H1 (cell line): Measurements from ENCODE around the gene SLC1A3. TPM values are rescaled to one million over a fixed set of nuclear protein-coding genes. Genes with fewer than 3 reads are reported as not detected.

Experiments used
- CTCF ChIA-PET: fragments of 300-600 bp; sonication (Branson Sonifier 250); formaldehyde crosslinking; loops from one replicate; lab custom pipeline; 2021; ENCODE audit not compliant: partially characterized antibody; lab: Charles Lee
- POLR2A ChIA-PET: fragments of 300-600 bp; sonication (Branson Sonifier 250); formaldehyde crosslinking; loops from one replicate; lab custom pipeline; 2021; ENCODE audit warnings: inconsistent platforms; ENCODE audit not compliant: partially characterized antibody; lab: Charles Lee
- DNase-seq, 2 experiments: peaks; one replicate each; pipeline versions ENCODE4 v3.0.0 to v3.0.0-alpha.2; 2010 to 2022; ENCODE audit warnings: low spot score in 2 of 2, low read depth in 1 of 2, mixed read lengths in 1 of 2
- FAIRE-seq: peaks from 2 replicates; lab custom pipeline; 2011; peaks lifted over from hg19 to GRCh38; lab: Jason Lieb, UNC
- H2AFZ ChIP-seq: 2 replicates; pipeline ENCODE4 v1.8.1; 2012; ENCODE audit warnings: low read length, inconsistent platforms
- H2AK5ac ChIP-seq: 2 replicates; pipeline ENCODE4 v1.6.1; 2013; ENCODE audit warnings: low read depth, low read length
- H2BK120ac ChIP-seq: replicated peaks from 2 replicates; pipeline ENCODE3; 2013; ENCODE audit warnings: low read depth, low read length, inconsistent platforms
- H2BK12ac ChIP-seq: 2 replicates; pipeline ENCODE4 v1.6.1; 2013; ENCODE audit warnings: low read depth, low read length
- H2BK15ac ChIP-seq: 2 replicates; pipeline ENCODE4 v1.6.1; 2013; ENCODE audit warnings: low read length
- H2BK20ac ChIP-seq: 2 replicates; pipeline ENCODE4 v1.6.1; 2013; ENCODE audit warnings: low read length
- H2BK5ac ChIP-seq: 2 replicates; pipeline ENCODE4 v1.6.1; 2013; ENCODE audit warnings: low read depth, low read length
- H3K14ac ChIP-seq: 2 replicates; pipeline ENCODE4 v1.6.1; 2013; ENCODE audit warnings: inconsistent platforms; ENCODE audit not compliant: insufficient read length
- H3K18ac ChIP-seq: 2 replicates; pipeline ENCODE4 v1.6.1; 2013; ENCODE audit warnings: low read length; ENCODE audit errors: extremely low read depth
- H3K23ac ChIP-seq: 2 replicates; pipeline ENCODE4 v1.6.1; 2013; ENCODE audit warnings: inconsistent platforms; ENCODE audit not compliant: insufficient read length
- H3K23me2 ChIP-seq: 2 replicates; pipeline ENCODE4 v1.6.1; 2013; ENCODE audit warnings: low read depth, low read length
- H3K27ac ChIP-seq: 2 replicates; pipeline ENCODE4 v1.6.1; 2011; ENCODE audit warnings: low read depth, low read length, inconsistent platforms
- H3K27me3 ChIP-seq, 4 experiments: replicated peaks in 1 of 4; 1 replicate in 1 of 4; 2 replicates in 3 of 4; pipeline versions ENCODE4 v1.6.1 to v1.8.1; 2011 to 2013; ENCODE audit warnings: low read length in 3 of 4, mild to moderate bottlenecking in 3 of 4, inconsistent platforms in 2 of 4, mixed read lengths in 2 of 4, moderate library complexity in 1 of 4; ENCODE audit not compliant: control insufficient read depth in 3 of 4, insufficient read depth in 3 of 4; ENCODE audit errors: extremely low read depth in 1 of 4
- H3K36me3 ChIP-seq, 4 experiments: 2 replicates each; pipeline versions ENCODE4 v1.6.1 to v1.8.1; 2011 to 2013; ENCODE audit warnings: mild to moderate bottlenecking in 4 of 4, low read length in 3 of 4, moderate library complexity in 2 of 4, control low read depth in 1 of 4, inconsistent platforms in 1 of 4; ENCODE audit not compliant: insufficient read depth in 4 of 4, control insufficient read depth in 2 of 4
- H3K4ac ChIP-seq: replicated peaks from 2 replicates; pipeline ENCODE3; 2013; ENCODE audit warnings: low read length, low read depth, mixed read lengths, inconsistent platforms; ENCODE audit not compliant: insufficient read length
- H3K4me1 ChIP-seq, 4 experiments: replicated peaks in 1 of 4; 1 replicate in 1 of 4; 2 replicates in 3 of 4; pipeline versions ENCODE4 v1.6.1 to v1.8.1; 2011 to 2013; ENCODE audit warnings: low read length in 3 of 4, inconsistent platforms in 2 of 4, mixed read lengths in 1 of 4; ENCODE audit not compliant: insufficient read depth in 4 of 4, control insufficient read depth in 3 of 4
- H3K4me2 ChIP-seq, 2 experiments: 2 replicates each; pipeline versions ENCODE4 v1.6.1 to v1.8.1; 2011 to 2013; ENCODE audit warnings: low read depth in 2 of 2, low read length in 2 of 2, control low read depth in 1 of 2, inconsistent platforms in 1 of 2, mild to moderate bottlenecking in 1 of 2; ENCODE audit not compliant: insufficient read depth in 1 of 2
- H3K4me3 ChIP-seq, 4 experiments: fragments of 200-600, 300-600 bp in 1 of 4; sonication (generic), shearing (Covaris generic), sonication (Bioruptor Twin) in 1 of 4; 2 replicates each; pipeline versions ENCODE4 v1.5.1 to v1.8.1; 2011 to 2016; ENCODE audit warnings: low read length in 4 of 4, low read depth in 3 of 4, control low read depth in 2 of 4, inconsistent platforms in 2 of 4, mild to moderate bottlenecking in 2 of 4, mixed read lengths in 1 of 4, moderate library complexity in 1 of 4; ENCODE audit not compliant: insufficient read depth in 2 of 4; ENCODE audit errors: extremely low read depth in 1 of 4
- H3K56ac ChIP-seq: replicated peaks from 2 replicates; pipeline ENCODE3; 2013; ENCODE audit warnings: low read depth, mild to moderate bottlenecking, mixed read lengths, low read length, inconsistent platforms; ENCODE audit not compliant: insufficient read length
- H3K79me1 ChIP-seq: 2 replicates; pipeline ENCODE4 v1.6.1; 2013; ENCODE audit warnings: low read depth, low read length, control low read depth
- H3K79me2 ChIP-seq, 2 experiments: 2 replicates each; pipeline versions ENCODE4 v1.6.1 to v1.8.1; 2012 to 2013; ENCODE audit warnings: low read length in 2 of 2, mild to moderate bottlenecking in 2 of 2, inconsistent platforms in 1 of 2; ENCODE audit not compliant: insufficient read depth in 2 of 2, control insufficient read depth in 1 of 2
- H3K9ac ChIP-seq, 4 experiments: replicated peaks in 1 of 4; 1 replicate in 1 of 4; 2 replicates in 3 of 4; pipeline versions ENCODE4 v1.6.1 to v1.8.1; 2011 to 2013; ENCODE audit warnings: low read depth in 3 of 4, low read length in 3 of 4, control low read depth in 2 of 4, mild to moderate bottlenecking in 2 of 4, moderate library complexity in 2 of 4, inconsistent platforms in 1 of 4; ENCODE audit errors: extremely low read depth in 1 of 4
- H3K9me3 ChIP-seq, 2 experiments: 2 replicates each; pipeline versions ENCODE4 v1.6.1 to v1.8.1; 2012 to 2013; ENCODE audit warnings: mild to moderate bottlenecking in 2 of 2, moderate library complexity in 2 of 2, control low read depth in 1 of 2, inconsistent platforms in 1 of 2, low read depth in 1 of 2, low read length in 1 of 2, mixed read lengths in 1 of 2; ENCODE audit not compliant: insufficient read depth in 2 of 2
- H4K20me1 ChIP-seq, 2 experiments: replicated peaks in 1 of 2; 2 replicates each; pipeline versions ENCODE3 to v1.8.1; 2011 to 2013; ENCODE audit warnings: inconsistent platforms in 2 of 2, low read length in 2 of 2, mild to moderate bottlenecking in 1 of 2; ENCODE audit not compliant: insufficient read depth in 2 of 2, control insufficient read depth in 1 of 2
- H4K5ac ChIP-seq: 2 replicates; pipeline ENCODE4 v1.6.1; 2013; ENCODE audit warnings: low read length, low read depth, mixed read lengths, inconsistent platforms; ENCODE audit not compliant: insufficient read length
- H4K8ac ChIP-seq: 2 replicates; pipeline ENCODE4 v1.8.0; 2013; ENCODE audit warnings: mild to moderate bottlenecking, moderate library complexity, low read length, inconsistent platforms; ENCODE audit not compliant: insufficient read depth; ENCODE audit errors: extremely low read depth
- H4K91ac ChIP-seq: replicated peaks from 2 replicates; pipeline ENCODE3; 2013; ENCODE audit warnings: low read length, mixed read lengths, inconsistent platforms; ENCODE audit not compliant: insufficient read length
- FOSL1 ChIP-seq: IDR thresholded peaks from 2 replicates; pipeline ENCODE4 v1.6.1; 2011; ENCODE audit warnings: mild to moderate bottlenecking, low read depth, low read length, moderate library complexity; ENCODE audit not compliant: insufficient read depth
- PHF8 ChIP-seq: fragments of 200-600 bp; sonication (generic); conservative IDR thresholded peaks from 2 replicates; pipeline ENCODE4 v1.7.1; 2012; ENCODE audit warnings: low read depth, mild to moderate bottlenecking, inconsistent platforms, low read length, moderate library complexity
- RNF2 ChIP-seq: fragments of 200-900, 300-1000 bp; sonication (generic); IDR thresholded peaks from 2 replicates; pipeline ENCODE4 v1.7.1; 2016; ENCODE audit warnings: borderline replicate concordance, low read depth, mild to moderate bottlenecking, antibody characterized with exemption, low read length; ENCODE audit not compliant: poor library complexity, severe bottlenecking; ENCODE audit errors: missing control alignments
- RXRA ChIP-seq: IDR thresholded peaks from 2 replicates; pipeline ENCODE4 v1.6.1; 2011; ENCODE audit warnings: low read depth, mild to moderate bottlenecking, low read length, moderate library complexity; ENCODE audit not compliant: insufficient read depth
- WGBS, 2 experiments: shearing (Covaris generic) in 1 of 2; methylation state at CpG; one replicate each; pipeline versions ENCODE4 v1.1.6 to v1.1.7; 2013 to 2015; ENCODE audit warnings: low lambda C conversion rate in 2 of 2, mixed read lengths in 2 of 2, inconsistent platforms in 1 of 2, low coverage in 1 of 2, missing lambda C conversion rate in 1 of 2; ENCODE audit not compliant: insufficient replicate concordance in 2 of 2, insufficient coverage in 1 of 2, insufficient read length in 1 of 2; ENCODE audit errors: extremely low coverage in 1 of 2, missing lambda C conversion rate in 1 of 2; 5-methylcytosine and 5-hydroxymethylcytosine counted together
- polyA plus RNA-seq, 7 experiments: library from polyadenylated mRNA; depleted of rRNA in 3 of 7; stranded (reverse) in 5 of 7; unstranded in 2 of 7; fragments of >200 nt in 5 of 7; fragments of 200-250 nt in 2 of 7; gene quantifications; 1 replicate in 5 of 7; 2 replicates in 1 of 7; 4 replicates in 1 of 7; pipeline versions ENCODE4 v1.2.1 to v1.2.3, GENCODE V29; 2011 to 2013; ENCODE audit warnings: missing spikeins in 2 of 7, mixed read lengths in 2 of 7
- total RNA-seq: library from RNA; stranded (reverse); fragmentation: NEBNext Ultra II Directional; extraction: Animal tissue kit (Norgen Biotek cat#: 25700); gene quantifications from 2 replicates; pipeline ENCODE4 v1.2.1, GENCODE V29; 2021
- TF ChIP-seq, protein P1 (sequence below): IDR thresholded peaks from 2 replicates; pipeline ENCODE4 v1.6.1; 2012; ENCODE audit warnings: inconsistent platforms
- TF ChIP-seq, protein P2 (sequence below): IDR thresholded peaks from 2 replicates; pipeline ENCODE4 v1.6.1; 2011; ENCODE audit warnings: low read length, improper control_type of control experiment
- TF ChIP-seq, protein P3 (sequence below), 3 experiments: IDR thresholded peaks; 1 replicate in 2 of 3; 2 replicates in 1 of 3; pipeline versions ENCODE4 v1.5.1 to v1.6.1; 2011; ENCODE audit warnings: low read length in 3 of 3, mild to moderate bottlenecking in 3 of 3, inconsistent platforms in 2 of 3, low read depth in 1 of 3, moderate library complexity in 1 of 3; ENCODE audit not compliant: insufficient read depth in 1 of 3; ENCODE audit errors: control extremely low read depth in 1 of 3

SLC1A3 gene
- total and polyA plus RNA-seq, 2 of the 8 experiments (the other 6 are each of a cell fraction or from before 2014, with no cell fraction given): 26.7 to 35.3 TPM

DNA sequence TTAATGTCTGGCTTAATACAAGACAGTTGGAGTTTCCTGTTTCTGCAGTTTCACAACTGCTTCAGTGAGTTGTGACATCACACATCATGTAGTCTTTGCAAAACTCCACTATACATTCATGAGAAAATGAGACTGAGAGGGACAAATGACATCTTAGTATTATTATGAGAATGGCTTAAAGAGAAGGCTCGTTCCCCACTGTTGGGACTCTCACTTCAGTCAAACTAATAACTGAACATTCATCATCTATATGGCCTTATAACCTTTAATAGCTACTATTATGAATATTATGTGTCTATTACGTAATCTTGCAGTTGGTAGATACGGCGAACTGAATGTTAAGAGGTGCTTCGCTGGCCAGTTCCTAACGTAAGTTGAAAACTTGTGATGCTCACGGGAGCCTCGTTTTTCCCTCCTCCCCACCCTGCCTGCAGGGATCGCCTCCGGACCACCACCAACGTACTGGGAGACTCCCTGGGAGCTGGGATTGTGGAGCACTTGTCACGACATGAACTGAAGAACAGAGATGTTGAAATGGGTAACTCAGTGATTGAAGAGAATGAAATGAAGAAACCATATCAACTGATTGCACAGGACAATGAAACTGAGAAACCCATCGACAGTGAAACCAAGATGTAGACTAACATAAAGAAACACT is 79.4 kb downstream of the SLC1A3 start:
- Histone ChIP-seq H4K8ac (no peak overlapping the region), H3K4me3 (no peak overlapping the region), H3K23ac (no peak overlapping the region), H3K79me2 (no peaks in the 10 kb centered on the region), H2AFZ (no peak overlapping the region), H3K14ac (no peak overlapping the region), H2BK20ac (no peak overlapping the region), H3K79me1 (no peaks in the 10 kb centered on the region), H2BK120ac (no peak overlapping the region), H3K9me3 (no peaks in the 10 kb centered on the region), H3K9ac (no peak overlapping the region), H3K36me3 (peaks cover 0 to 4% (median 1%) of the 10 kb centered on the region in 4 experiments; a peak in 3 of 8 replicates), H2BK12ac (no peak overlapping the region), H2BK15ac (no peak overlapping the region), H4K91ac (no peak overlapping the region), H2AK5ac (no peak overlapping the region), H4K5ac (no peak overlapping the region), H3K27ac (no peak overlapping the region), H3K27me3 (no peaks in the 10 kb centered on the region), H3K18ac (no peak overlapping the region), H3K4me2 (no peak overlapping the region), H3K4ac (no peak overlapping the region), H2BK5ac (no peak overlapping the region), H3K4me1 (peaks cover 0 to 1% (median 0%) of the 10 kb centered on the region in 4 experiments; a peak in 1 of 7 replicates), H3K56ac (no peak overlapping the region), H3K23me2 (no peaks in the 10 kb centered on the region; the same call in 1 of the 2 replicates), H4K20me1 (no peaks in the 10 kb centered on the region)
- 88% methylated on average over 13 of the region's 13 CpGs; no CpG with 5 or more reads in 1 of the 2 experiments for WGBS, 2 experiments
- ChIA-PET CTCF (interaction anchor here (0.6 to 15.2 kb wide), 6 partner anchors 10 to 267 kb away, joined by 3 to 246 read pairs (median 3); no protein-coding TSS in a partner anchor), POLR2A (no interaction called here)
- no peak for DNase-seq
- FAIRE-seq: no peak
- no peak for TF ChIP-seq RNF2
- TF ChIP-seq, protein P1, sequence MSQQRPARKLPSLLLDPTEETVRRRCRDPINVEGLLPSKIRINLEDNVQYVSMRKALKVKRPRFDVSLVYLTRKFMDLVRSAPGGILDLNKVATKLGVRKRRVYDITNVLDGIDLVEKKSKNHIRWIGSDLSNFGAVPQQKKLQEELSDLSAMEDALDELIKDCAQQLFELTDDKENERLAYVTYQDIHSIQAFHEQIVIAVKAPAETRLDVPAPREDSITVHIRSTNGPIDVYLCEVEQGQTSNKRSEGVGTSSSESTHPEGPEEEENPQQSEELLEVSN: no peak
- TF ChIP-seq, protein P2, sequence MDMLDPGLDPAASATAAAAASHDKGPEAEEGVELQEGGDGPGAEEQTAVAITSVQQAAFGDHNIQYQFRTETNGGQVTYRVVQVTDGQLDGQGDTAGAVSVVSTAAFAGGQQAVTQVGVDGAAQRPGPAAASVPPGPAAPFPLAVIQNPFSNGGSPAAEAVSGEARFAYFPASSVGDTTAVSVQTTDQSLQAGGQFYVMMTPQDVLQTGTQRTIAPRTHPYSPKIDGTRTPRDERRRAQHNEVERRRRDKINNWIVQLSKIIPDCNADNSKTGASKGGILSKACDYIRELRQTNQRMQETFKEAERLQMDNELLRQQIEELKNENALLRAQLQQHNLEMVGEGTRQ: no peak
- no peak for TF ChIP-seq PHF8
- TF ChIP-seq FOSL1: no peak
- TF ChIP-seq, protein P3, sequence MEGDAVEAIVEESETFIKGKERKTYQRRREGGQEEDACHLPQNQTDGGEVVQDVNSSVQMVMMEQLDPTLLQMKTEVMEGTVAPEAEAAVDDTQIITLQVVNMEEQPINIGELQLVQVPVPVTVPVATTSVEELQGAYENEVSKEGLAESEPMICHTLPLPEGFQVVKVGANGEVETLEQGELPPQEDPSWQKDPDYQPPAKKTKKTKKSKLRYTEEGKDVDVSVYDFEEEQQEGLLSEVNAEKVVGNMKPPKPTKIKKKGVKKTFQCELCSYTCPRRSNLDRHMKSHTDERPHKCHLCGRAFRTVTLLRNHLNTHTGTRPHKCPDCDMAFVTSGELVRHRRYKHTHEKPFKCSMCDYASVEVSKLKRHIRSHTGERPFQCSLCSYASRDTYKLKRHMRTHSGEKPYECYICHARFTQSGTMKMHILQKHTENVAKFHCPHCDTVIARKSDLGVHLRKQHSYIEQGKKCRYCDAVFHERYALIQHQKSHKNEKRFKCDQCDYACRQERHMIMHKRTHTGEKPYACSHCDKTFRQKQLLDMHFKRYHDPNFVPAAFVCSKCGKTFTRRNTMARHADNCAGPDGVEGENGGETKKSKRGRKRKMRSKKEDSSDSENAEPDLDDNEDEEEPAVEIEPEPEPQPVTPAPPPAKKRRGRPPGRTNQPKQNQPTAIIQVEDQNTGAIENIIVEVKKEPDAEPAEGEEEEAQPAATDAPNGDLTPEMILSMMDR (IDR thresholded peaks at IDR 0.05; ENCODE audit: control extremely low read depth in 1 of 3, insufficient read depth in 1 of 3, low read depth in 1 of 3, low read length in 3 of 3): no peak
- no peak for TF ChIP-seq RXRA
